Vagina (tissue), 2 donors: ENCODE results near the gene HNF1B. TPM values are rescaled to one million over a fixed set of nuclear protein-coding genes. Genes with fewer than 3 reads are reported as not detected.

Experiments
- DNase-seq, 2 donors: peaks; one replicate each; pipeline ENCODE4 v3.0.0-alpha.2; 2017; ENCODE audit errors: extremely low spot score in 2 of 2
- H3K27ac ChIP-seq: fragments of 200-600 bp; sonication (generic); one replicate; pipeline ENCODE4 v1.5.1; 2019
- H3K27me3 ChIP-seq: fragments of 200-600 bp; sonication (generic); one replicate; pipeline ENCODE4 v1.5.1; 2019
- H3K36me3 ChIP-seq, 2 donors: fragments of 200-600 bp; sonication (generic); one replicate each; pipeline ENCODE4 v1.5.1; 2017 to 2019
- H3K4me1 ChIP-seq: fragments of 200-600 bp; sonication (generic); one replicate; pipeline ENCODE4 v1.5.1; 2019
- H3K4me3 ChIP-seq, 2 donors: fragments of 200-600 bp; sonication (generic); 1 replicate in 1 of 2; 2 replicates in 1 of 2; pipeline ENCODE4 v1.5.1; 2016 to 2019
- H3K9me3 ChIP-seq: fragments of 200-600 bp; sonication (generic); one replicate; pipeline ENCODE4 v1.5.1; 2019
- CTCF ChIP-seq, 3 experiments: fragments of 450-650 bp in 2 of 3; fragments of 200-600 bp in 1 of 3; sonication (generic) in 1 of 3; IDR thresholded peaks; one replicate each; pipeline ENCODE4 v1.5.1; 2017 to 2019; ENCODE audit warnings: antibody characterized with exemption in 3 of 3, mild to moderate bottlenecking in 2 of 3, moderate library complexity in 2 of 3
- POLR2A ChIP-seq, 2 donors: fragments of 450-650 bp; IDR thresholded peaks; one replicate each; pipeline ENCODE4 v1.6.1; 2017; ENCODE audit warnings: antibody characterized with exemption in 2 of 2, mild to moderate bottlenecking in 2 of 2, moderate library complexity in 2 of 2
- POLR2AphosphoS5 ChIP-seq, 2 donors: sonication (generic); formaldehyde crosslinking; IDR thresholded peaks; one replicate each; pipeline ENCODE4 v1.9.0; 2017; ENCODE audit warnings: antibody characterized with exemption in 2 of 2, mild to moderate bottlenecking in 2 of 2, low read depth in 1 of 2; ENCODE audit not compliant: insufficient read depth in 1 of 2
- intact Hi-C: fragments of 100-400 bp; cut with DNase I; formaldehyde crosslinking; loops from one replicate; pipeline ENCODE4 v1.15.1; 2023
- total RNA-seq: library from RNA; depleted of rRNA; stranded (reverse); fragments of >200 nt; gene quantifications from one replicate; pipeline ENCODE4 v1.2.3, GENCODE V29; 2016

The HNF1B gene
- total RNA-seq, 1 donor from 2014 or later: not detected

- DNase-seq: no peak
- H3K27ac ChIP-seq: no peak overlapping the region
- no peaks in the 10 kb centered on the region for H3K4me1 ChIP-seq
- intact Hi-C loops: no loop called here
- no peaks in the 10 kb centered on the region for H3K27me3 ChIP-seq
- H3K36me3 ChIP-seq: no peaks in the 10 kb centered on the region
- H3K9me3 ChIP-seq: no peaks in the 10 kb centered on the region
- H3K4me3 ChIP-seq: no peak overlapping the region
- no peak for TF ChIP-seq CTCF (IDR thresholded peaks at IDR 0.05)
- no peak for TF ChIP-seq POLR2AphosphoS5 (IDR thresholded peaks at IDR 0.05; ENCODE audit: insufficient read depth in 1 of 2, low read depth in 1 of 2)
- no peak for TF ChIP-seq POLR2A (IDR thresholded peaks at IDR 0.05)
These were observed 67.8 kb downstream of the HNF1B start for GRCh38 chr17:37677021-37677420.

GRCh38 chr17:37676115-37676925 lies 68.5 kb downstream of the HNF1B start:
- Histone ChIP-seq H3K36me3 (no peaks in the 10 kb centered on the region), H3K9me3 (no peaks in the 10 kb centered on the region), H3K27ac (no peak overlapping the region), H3K4me1 (no peaks in the 10 kb centered on the region), H3K27me3 (no peaks in the 10 kb centered on the region), H3K4me3 (no peak overlapping the region)
- TF ChIP-seq CTCF (IDR thresholded peaks at IDR 0.05) (no peak), POLR2A (IDR thresholded peaks at IDR 0.05) (no peak), POLR2AphosphoS5 (IDR thresholded peaks at IDR 0.05; ENCODE audit: insufficient read depth in 1 of 2, low read depth in 1 of 2) (no peak)
- DNase-seq: no peak
- intact Hi-C loops: no loop called here

- H3K4me3 ChIP-seq: no peak overlapping the region
- TF ChIP-seq POLR2AphosphoS5 (IDR thresholded peaks at IDR 0.05; ENCODE audit: insufficient read depth in 1 of 2, low read depth in 1 of 2): no peak
- TF ChIP-seq POLR2A (IDR thresholded peaks at IDR 0.05): no peak
- no peak for TF ChIP-seq CTCF (IDR thresholded peaks at IDR 0.05)
- H3K27me3 ChIP-seq: no peaks in the 10 kb centered on the region
- intact Hi-C loops: no loop called here
- H3K36me3 ChIP-seq: no peaks in the 10 kb centered on the region
- DNase-seq: no peak
- H3K9me3 ChIP-seq: no peaks in the 10 kb centered on the region
- no peaks in the 10 kb centered on the region for H3K4me1 ChIP-seq
- H3K27ac ChIP-seq: no peak overlapping the region
These were observed 70.3 kb downstream of the HNF1B start for GRCh38 chr17:37674511-37674910.

- Histone ChIP-seq H3K27ac (no peak overlapping the region), H3K27me3 (no peaks in the 10 kb centered on the region), H3K4me3 (no peak overlapping the region), H3K9me3 (no peaks in the 10 kb centered on the region), H3K36me3 (no peaks in the 10 kb centered on the region), H3K4me1 (no peaks in the 10 kb centered on the region)
- DNase-seq: no peak
- intact Hi-C loops: no loop called here
- no peak for TF ChIP-seq POLR2A (IDR thresholded peaks at IDR 0.05)
These were observed 71.5 kb downstream of the HNF1B start for GRCh38 chr17:37673386-37673785.

GRCh38 chr17:37672548-37673078 lies 72.2 kb downstream of the HNF1B start:
- intact Hi-C loops: no loop called here
- Histone ChIP-seq H3K9me3 (no peaks in the 10 kb centered on the region), H3K27ac (no peak overlapping the region), H3K4me3 (no peak overlapping the region), H3K27me3 (no peaks in the 10 kb centered on the region), H3K36me3 (no peaks in the 10 kb centered on the region), H3K4me1 (no peaks in the 10 kb centered on the region)
- DNase-seq: peak in 1 of 2 donors; percentile 28
- TF ChIP-seq CTCF (IDR thresholded peaks at IDR 0.05): no peak
- TF ChIP-seq POLR2AphosphoS5 (IDR thresholded peaks at IDR 0.05; ENCODE audit: insufficient read depth in 1 of 2, low read depth in 1 of 2): no peak
- no peak for TF ChIP-seq POLR2A (IDR thresholded peaks at IDR 0.05)
